Measurements from ENCODE around the gene GNAQ.

GRCh38 chr9:77854916-77855311, 176.7 kb downstream of the GNAQ start:
- TF ChIP-seq CTCF (IDR thresholded peaks at IDR 0.05) (no peak), POLR2A (IDR thresholded peaks at IDR 0.05) (no peak)

All from testis (tissue), 2 donors.